Measurements from ENCODE around the gene VIPAS39.

The VIPAS39 gene

DNA sequence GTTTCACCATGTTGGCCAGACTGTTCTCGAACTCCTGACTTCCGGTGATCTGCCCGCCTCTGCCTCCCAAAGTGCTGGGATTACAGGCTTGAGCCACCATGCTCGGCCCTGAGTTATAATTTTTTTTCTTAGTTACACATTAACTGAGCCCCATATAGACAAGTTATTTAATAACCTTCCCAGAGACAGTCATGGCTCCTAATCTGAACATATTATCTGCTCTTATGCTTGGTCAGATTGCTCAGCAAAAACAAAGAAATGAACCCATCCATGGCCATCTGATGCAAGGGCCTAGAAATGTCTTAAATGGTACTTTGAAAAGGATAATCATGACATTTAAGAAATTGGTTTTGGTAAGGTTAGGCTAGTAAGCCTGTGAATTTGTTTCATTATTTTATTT is 67.2 kb downstream of the VIPAS39 start:
- no peak for DNase-seq

- DNase-seq, result no peak
These were observed 78.7 kb downstream of the VIPAS39 start for GRCh38 chr14:77378701-77379100.

- DNase-seq, result no peak
These were observed 79.9 kb downstream of the VIPAS39 start for GRCh38 chr14:77377502-77377844.

GRCh38 chr14:77376771-77377501 is 80.5 kb downstream of the VIPAS39 start, which contains the start of the genes SAMD15 and TMED8:
TSS of gene SAMD15 (plus strand) at chr14:77377379. CDS start at chr14:77377419, 40 bp downstream.
TSS of gene TMED8 (minus strand) at chr14:77377094. CDS start at chr14:77377053, 41 bp downstream.
- peak; percentile 82 for DNase-seq
